Measurements from ENCODE around the gene F10. TPM values are rescaled to one million over a fixed set of nuclear protein-coding genes. Genes with fewer than 3 reads are reported as not detected.

F10 gene
- total RNA-seq, 1 experiment from 2014 or later, result not detected

DNA sequence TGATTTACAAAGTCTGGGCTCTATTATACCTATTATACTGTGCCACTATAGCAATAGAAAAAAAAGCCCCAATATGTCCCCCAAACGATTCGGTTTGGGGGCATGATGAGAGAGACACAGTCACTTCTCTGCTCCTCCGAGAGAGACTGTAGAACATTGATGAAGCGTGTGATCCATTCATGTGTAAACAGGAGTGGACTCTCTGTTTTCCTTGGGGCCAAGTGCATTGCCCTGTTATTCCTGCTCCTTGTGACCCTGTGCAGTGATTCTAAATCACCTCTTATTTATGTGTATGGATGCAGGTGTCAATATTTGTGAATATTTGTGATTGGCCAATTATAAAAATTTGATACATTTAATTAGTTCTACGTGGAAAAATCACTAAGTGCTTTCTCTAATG is 17.0 kb downstream of the F10 start:
- no peaks in the 10 kb centered on the region for H3K9me2 ChIP-seq (replicated peaks; ENCODE audit: low read length)
- H3K4me1 ChIP-seq (ENCODE audit: insufficient read depth, low read length), result no peaks in the 10 kb centered on the region
- no peak for DNase-seq
- no peaks in the 10 kb centered on the region for H3K79me2 ChIP-seq (ENCODE audit: low read length)
- H3K27me3 ChIP-seq (ENCODE audit: low read length), result 0 out of 2 replicates have a peak, but pooled peaks cover 11% of the 10 kb centered on the region
- CTCF ChIA-PET, result no interaction called here
- H3K27ac ChIP-seq (ENCODE audit: low read length), result no peak overlapping the region
- H3K4me3 ChIP-seq (ENCODE audit: low read length), result no peak overlapping the region
- intact Hi-C loops (cut with micrococcal nuclease), result no loop called here
- no peaks in the 10 kb centered on the region for H3K36me3 ChIP-seq (ENCODE audit: low read depth, low read length)
- no peak for ATAC-seq
- BruUV-seq (replicated peaks), result no TSS peak
- H3K9ac ChIP-seq (ENCODE audit: low read length), result no peak overlapping the region
- H2AFZ ChIP-seq (ENCODE audit: low read length), result no peak overlapping the region
- H3F3A ChIP-seq (ENCODE audit: low read length, unreplicated experiment), result no peaks in the 10 kb centered on the region
- no peaks in the 10 kb centered on the region for H4K20me1 ChIP-seq (ENCODE audit: low read length)
- no peaks in the 10 kb centered on the region for H3K9me3 ChIP-seq (ENCODE audit: low read length)
- no peak overlapping the region for H3K4me2 ChIP-seq (ENCODE audit: low read length)
- TF ChIP-seq EZH2phosphoT487 (IDR thresholded peaks at IDR 0.05; ENCODE audit: borderline replicate concordance, low read length), result no peak
- TF ChIP-seq, protein P1, sequence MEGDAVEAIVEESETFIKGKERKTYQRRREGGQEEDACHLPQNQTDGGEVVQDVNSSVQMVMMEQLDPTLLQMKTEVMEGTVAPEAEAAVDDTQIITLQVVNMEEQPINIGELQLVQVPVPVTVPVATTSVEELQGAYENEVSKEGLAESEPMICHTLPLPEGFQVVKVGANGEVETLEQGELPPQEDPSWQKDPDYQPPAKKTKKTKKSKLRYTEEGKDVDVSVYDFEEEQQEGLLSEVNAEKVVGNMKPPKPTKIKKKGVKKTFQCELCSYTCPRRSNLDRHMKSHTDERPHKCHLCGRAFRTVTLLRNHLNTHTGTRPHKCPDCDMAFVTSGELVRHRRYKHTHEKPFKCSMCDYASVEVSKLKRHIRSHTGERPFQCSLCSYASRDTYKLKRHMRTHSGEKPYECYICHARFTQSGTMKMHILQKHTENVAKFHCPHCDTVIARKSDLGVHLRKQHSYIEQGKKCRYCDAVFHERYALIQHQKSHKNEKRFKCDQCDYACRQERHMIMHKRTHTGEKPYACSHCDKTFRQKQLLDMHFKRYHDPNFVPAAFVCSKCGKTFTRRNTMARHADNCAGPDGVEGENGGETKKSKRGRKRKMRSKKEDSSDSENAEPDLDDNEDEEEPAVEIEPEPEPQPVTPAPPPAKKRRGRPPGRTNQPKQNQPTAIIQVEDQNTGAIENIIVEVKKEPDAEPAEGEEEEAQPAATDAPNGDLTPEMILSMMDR (conservative IDR thresholded peaks at IDR 0.05; ENCODE audit: low read depth, low read length), result no peak
- TF ChIP-seq EZH2 (IDR thresholded peaks at IDR 0.05; ENCODE audit: low read length, unreplicated experiment), result no peak
- POLR2A ChIA-PET (ENCODE audit: unreplicated experiment), result no interaction called here

DNA sequence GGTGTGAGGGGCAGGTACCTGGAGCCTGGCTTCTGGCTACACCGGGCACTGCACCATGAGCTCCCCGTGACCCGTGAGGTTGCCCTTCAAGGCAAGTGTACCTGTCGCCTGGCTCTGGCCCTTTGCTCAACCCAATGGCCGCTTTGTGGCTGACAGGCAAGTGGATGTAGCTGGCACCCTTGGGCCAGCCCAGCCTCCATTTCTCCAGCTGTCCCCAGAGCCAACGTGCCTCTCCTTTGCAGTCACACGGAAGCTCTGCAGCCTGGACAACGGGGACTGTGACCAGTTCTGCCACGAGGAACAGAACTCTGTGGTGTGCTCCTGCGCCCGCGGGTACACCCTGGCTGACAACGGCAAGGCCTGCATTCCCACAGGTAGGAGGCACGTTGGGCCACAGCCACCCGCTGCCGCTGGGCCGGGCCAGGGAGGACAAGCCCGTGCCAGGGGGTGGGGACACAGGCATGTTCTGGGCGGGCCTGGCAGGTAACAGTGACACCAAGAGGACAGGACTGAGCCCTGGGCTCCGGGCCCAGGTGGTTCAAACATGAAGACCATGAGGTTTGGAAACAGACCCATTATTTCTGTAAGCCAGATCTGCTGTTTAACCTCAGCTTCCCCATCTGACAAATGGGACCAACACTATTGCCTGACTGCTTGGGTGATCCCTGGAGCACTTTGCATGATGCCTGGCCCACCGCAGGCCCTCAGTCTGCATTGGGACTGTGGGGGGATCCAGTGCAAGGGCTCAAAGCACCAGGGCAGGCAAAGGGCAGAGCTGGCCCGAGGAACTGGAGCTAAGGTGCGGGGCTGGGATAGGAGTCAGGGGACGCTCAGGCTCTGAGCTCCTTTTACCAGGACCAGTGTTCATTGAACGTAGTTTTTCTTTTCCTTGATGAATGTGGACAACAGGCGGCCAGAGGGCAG is 18.3 kb downstream of the F10 start:
- ChIA-PET CTCF (no interaction called here), POLR2A (ENCODE audit: unreplicated experiment) (no interaction called here)
- H2AFZ ChIP-seq (ENCODE audit: low read length), result no peak overlapping the region
- H3K9me2 ChIP-seq (replicated peaks; ENCODE audit: low read length), result no peaks in the 10 kb centered on the region
- no peaks in the 10 kb centered on the region for H3K79me2 ChIP-seq (ENCODE audit: low read length)
- H4K20me1 ChIP-seq (ENCODE audit: low read length), result no peaks in the 10 kb centered on the region
- no TSS peak for BruUV-seq (replicated peaks)
- TF ChIP-seq EZH2 (IDR thresholded peaks at IDR 0.05; ENCODE audit: low read length, unreplicated experiment) (no peak), EZH2phosphoT487 (IDR thresholded peaks at IDR 0.05; ENCODE audit: borderline replicate concordance, low read length) (no peak)
- TF ChIP-seq, protein P1 (conservative IDR thresholded peaks at IDR 0.05; ENCODE audit: low read depth, low read length), result no peak
- ATAC-seq (no peak), DNase-seq (no peak)
- H3K4me1 ChIP-seq (ENCODE audit: insufficient read depth, low read length), result no peaks in the 10 kb centered on the region
- intact Hi-C loops (cut with micrococcal nuclease), result no loop called here
- H3K4me2 ChIP-seq (ENCODE audit: low read length), result no peak overlapping the region
- no peak overlapping the region for H3K27ac ChIP-seq (ENCODE audit: low read length)
- H3F3A ChIP-seq (ENCODE audit: low read length, unreplicated experiment), result no peaks in the 10 kb centered on the region
- no peak overlapping the region for H3K9ac ChIP-seq (ENCODE audit: low read length)
- H3K27me3 ChIP-seq (ENCODE audit: low read length), result 0 out of 2 replicates have a peak, but pooled peaks cover 3% of the 10 kb centered on the region
- no peaks in the 10 kb centered on the region for H3K36me3 ChIP-seq (ENCODE audit: low read depth, low read length)
- H3K4me3 ChIP-seq (ENCODE audit: low read length), result no peak overlapping the region
- no peaks in the 10 kb centered on the region for H3K9me3 ChIP-seq (ENCODE audit: low read length)

DNA sequence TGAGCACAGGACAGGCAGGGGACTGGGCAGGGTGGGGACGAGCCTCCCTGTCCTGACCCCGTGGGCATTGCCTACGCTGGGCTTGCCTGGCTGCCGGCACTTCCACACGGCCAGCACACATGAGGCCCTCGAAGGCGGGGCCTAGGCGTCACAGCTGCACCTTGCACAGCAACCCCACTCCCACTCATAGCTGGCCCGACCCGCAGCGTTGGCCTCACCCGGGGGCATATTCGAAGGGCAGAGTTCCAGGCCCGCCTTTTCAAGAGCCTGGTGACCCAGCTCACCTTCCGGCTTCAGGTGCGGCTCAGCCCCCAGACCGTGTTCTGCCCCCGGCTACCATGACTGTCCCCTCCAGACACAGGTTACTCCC is 19.0 kb downstream of the F10 start:
- BruUV-seq (replicated peaks), result no TSS peak
- DNase-seq, result no peak
- no peak overlapping the region for H2AFZ ChIP-seq (ENCODE audit: low read length)
- H3K27ac ChIP-seq (ENCODE audit: low read length), result no peak overlapping the region
- H3K36me3 ChIP-seq (ENCODE audit: low read depth, low read length), result no peaks in the 10 kb centered on the region
- CTCF ChIA-PET, result no interaction called here
- H3K9ac ChIP-seq (ENCODE audit: low read length), result no peak overlapping the region
- no peaks in the 10 kb centered on the region for H3K79me2 ChIP-seq (ENCODE audit: low read length)
- POLR2A ChIA-PET (ENCODE audit: unreplicated experiment), result no interaction called here
- no peaks in the 10 kb centered on the region for H3K4me1 ChIP-seq (ENCODE audit: insufficient read depth, low read length)
- no peaks in the 10 kb centered on the region for H4K20me1 ChIP-seq (ENCODE audit: low read length)
- H3K4me3 ChIP-seq (ENCODE audit: low read length), result no peak overlapping the region
- intact Hi-C loops (cut with micrococcal nuclease), result no loop called here
- H3K4me2 ChIP-seq (ENCODE audit: low read length), result no peak overlapping the region
- H3K9me2 ChIP-seq (replicated peaks; ENCODE audit: low read length), result no peaks in the 10 kb centered on the region
- H3K9me3 ChIP-seq (ENCODE audit: low read length), result no peaks in the 10 kb centered on the region
- H3K27me3 ChIP-seq (ENCODE audit: low read length), result no peaks in the 10 kb centered on the region
- no peak for TF ChIP-seq EZH2 (IDR thresholded peaks at IDR 0.05; ENCODE audit: low read length, unreplicated experiment)
- no peak for TF ChIP-seq EZH2phosphoT487 (IDR thresholded peaks at IDR 0.05; ENCODE audit: borderline replicate concordance, low read length)
- TF ChIP-seq, protein P1 (conservative IDR thresholded peaks at IDR 0.05; ENCODE audit: low read depth, low read length), result no peak
- H3F3A ChIP-seq (ENCODE audit: low read length, unreplicated experiment), result no peaks in the 10 kb centered on the region
- no peak for ATAC-seq

Measured in PC-3 (cell line).